HG03196 (cell line): ENCODE data around the gene ZNF124.
"Not testable (repeated sequence)": the region's sequence is repeated elsewhere in the genome, so short reads cannot be mapped to it uniquely, and the experiment has no call there.

Experiments used
- ATAC-seq: cut with Tn5 transposase; IDR thresholded peaks from one replicate; pipeline ENCODE4 v1.9.1; 2021; ENCODE audit not compliant: unreplicated experiment

Gene ZNF124

DNA sequence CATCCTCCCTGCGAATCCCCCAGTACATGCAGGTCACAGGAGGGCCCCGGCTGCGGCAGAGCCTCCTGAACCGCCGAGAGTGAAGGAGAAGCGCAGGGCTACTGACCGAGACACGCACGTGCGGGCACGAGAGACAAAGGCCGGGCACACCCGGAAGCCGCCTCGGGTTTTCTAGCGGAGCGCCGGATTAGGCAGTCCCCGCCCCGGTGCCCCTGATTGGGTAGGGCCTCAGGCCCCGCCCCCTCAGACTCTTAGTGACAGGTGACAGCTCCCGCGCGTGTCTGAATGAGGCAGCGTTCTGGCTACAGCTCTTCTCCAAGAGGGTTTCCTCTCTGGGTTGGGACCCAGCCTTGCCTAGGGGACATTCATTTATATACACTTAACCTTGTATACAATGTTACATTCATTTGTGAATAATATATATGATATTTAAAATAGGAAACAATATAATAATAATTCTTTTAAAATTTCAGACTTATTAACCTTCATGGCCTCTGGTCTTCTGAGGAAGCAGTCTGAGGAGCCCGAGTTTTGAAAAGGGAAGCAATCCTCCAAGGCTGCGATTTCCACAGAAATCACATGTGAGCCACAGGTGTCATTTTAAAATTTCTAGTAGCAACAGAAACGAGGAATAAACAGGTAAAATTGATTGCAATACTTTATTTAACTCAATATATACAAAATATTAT, at the start of gene ZNF124:
TSS of gene ZNF124 (minus strand) at position 146 of the 689 bp plus-strand sequence. CDS start at position 3, 143 bp downstream.
- peak; percentile 98 for ATAC-seq

GRCh38 chr1:247220280-247220679, 48.5 kb upstream of the ZNF124 start:
- ATAC-seq, result not testable (repeated sequence)

- ATAC-seq, result no peak
Observed at GRCh38 chr1:247218121-247218651, 46.4 kb upstream of the ZNF124 start.

GRCh38 chr1:247216261-247216660, 44.4 kb upstream of the ZNF124 start:
- no peak for ATAC-seq

- ATAC-seq, result no peak
Observed at GRCh38 chr1:247212627-247213617, 41.1 kb upstream of the ZNF124 start.

DNA sequence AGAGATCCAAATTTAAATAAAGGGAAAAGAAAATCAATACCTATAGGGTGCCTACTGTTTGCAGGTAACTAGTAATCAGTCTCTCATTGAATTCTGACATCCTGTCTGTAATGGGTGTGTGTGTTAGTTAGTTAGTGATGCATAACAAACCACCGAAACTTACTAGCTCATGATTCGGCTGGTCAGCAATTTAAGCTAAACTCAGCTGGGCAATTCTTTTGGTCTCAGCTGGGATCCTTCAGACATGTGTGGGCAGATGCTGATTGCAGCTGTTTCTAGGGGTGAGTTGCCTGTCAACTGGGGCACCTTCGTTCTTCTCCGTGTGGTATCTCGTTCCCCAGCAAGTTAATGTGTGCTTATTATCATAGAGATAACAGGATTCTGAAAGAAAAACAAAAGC, 40.2 kb upstream of the ZNF124 start:
- peak; percentile 74 for ATAC-seq

DNA sequence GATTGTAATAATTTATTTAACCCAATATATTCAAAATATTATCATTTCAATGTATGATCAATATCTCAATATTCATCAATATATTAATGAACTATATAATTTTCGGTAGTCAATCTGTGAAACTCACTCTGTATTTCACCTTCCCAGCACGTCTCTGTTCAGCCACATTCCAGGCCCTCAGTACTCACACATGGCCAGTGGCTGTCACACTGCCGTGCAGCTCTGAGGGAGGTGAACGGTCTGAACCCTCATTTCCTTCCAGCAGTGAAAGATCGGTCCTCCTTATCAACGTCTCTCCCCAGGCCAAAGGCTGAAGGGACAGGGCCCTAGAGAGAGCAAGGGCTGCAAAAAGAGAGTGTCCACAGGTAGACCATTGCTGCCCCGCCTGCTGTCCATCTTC, 39.5 kb upstream of the ZNF124 start:
- no peak for ATAC-seq

GRCh38 chr1:247210376-247211117, 38.7 kb upstream of the ZNF124 start:
- peak; percentile 89 for ATAC-seq

GRCh38 chr1:247210062-247210375, 38.2 kb upstream of the ZNF124 start:
- no peak for ATAC-seq

GRCh38 chr1:247209396-247209795, 37.6 kb upstream of the ZNF124 start:
- ATAC-seq, result no peak

DNA sequence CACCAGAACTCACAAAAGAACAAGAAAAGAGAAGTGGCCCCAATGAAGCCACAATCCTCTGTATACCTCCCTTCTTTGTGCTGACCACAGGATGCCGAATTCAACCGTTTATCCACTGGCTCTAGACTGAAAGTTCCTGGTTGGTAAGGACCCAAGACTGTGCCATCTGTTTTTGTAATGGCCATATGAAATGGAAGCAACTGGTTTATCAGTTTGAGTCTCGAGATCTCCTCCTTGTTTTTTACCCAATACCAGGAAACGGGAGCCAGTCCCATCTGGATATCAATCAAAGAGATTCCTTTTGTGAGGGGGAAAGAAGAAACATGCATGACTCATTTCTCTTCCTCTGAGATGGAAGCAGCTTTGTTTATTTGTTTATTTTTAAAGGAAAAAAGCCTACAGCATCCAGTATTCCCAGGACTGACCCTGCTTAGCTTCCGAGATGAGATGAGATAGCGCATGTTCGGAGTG, 32.4 kb upstream of the ZNF124 start:
- no peak for ATAC-seq

DNA sequence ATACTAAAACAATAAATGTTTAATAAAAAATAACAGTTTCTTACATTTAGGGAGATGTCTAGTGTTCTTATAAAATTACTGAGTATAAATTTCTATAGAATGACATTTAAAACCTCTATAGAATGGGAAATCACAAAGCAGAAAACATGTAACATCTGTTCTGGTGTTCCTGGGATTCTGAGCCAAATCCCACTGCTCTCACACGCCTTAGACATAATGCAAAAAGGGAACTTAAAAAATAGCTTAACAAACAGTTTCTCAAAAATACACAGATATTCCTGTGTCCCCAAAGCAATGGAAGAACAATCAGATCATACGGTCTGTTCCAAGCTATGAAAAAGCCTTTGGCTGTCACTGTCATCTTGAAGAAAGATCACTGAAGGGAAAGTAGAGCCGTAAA, 27.0 kb upstream of the ZNF124 start:
- no peak for ATAC-seq

- no peak for ATAC-seq
Observed at GRCh38 chr1:247193958-247194357, 22.1 kb upstream of the ZNF124 start.

- ATAC-seq, result no peak
Observed at GRCh38 chr1:247189981-247190798, 18.4 kb upstream of the ZNF124 start.

DNA sequence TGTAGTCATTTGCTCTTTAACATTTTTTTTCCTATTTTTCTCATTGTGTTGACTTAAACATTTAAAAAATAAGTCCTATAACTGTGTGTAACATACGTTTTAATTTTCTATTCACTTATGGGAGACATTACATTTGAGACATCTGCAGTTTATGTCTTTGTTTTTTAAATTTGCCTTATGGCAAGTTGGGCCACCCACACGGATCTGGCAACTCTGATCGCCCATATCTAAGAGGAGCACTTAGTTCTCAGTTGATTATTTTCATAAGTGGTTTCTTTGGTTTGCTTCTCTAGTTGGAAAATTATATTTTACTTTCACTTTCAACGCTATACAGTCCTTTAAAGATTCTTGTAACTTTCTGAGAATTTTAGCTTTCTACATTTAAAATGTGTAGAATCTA, 13.8 kb upstream of the ZNF124 start:
- ATAC-seq, result no peak

DNA sequence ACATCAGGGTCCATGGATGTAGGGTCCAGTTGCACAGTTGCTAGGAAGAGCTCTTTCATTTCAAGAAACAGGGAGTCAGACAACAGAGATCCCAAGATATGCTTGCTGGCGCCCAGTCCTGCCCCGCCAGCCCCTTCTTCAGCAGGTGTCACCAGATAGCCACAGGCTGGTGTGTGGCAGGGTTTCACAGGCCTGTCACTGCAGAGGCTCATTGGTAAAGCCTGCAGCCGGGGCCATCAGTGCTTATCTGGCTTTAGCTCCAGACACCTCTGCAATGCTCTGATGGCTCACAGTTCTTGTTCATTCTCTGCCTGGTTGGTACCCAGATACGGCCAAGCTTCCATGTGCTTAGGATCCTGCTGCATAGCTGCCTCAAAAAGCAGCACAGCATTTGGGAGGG, 12.4 kb upstream of the ZNF124 start:
- no peak for ATAC-seq

GRCh38 chr1:247182994-247183393, 11.2 kb upstream of the ZNF124 start:
- no peak for ATAC-seq

- no peak for ATAC-seq
Observed at GRCh38 chr1:247180581-247180980, 8.8 kb upstream of the ZNF124 start.

- ATAC-seq, result no peak
Observed at GRCh38 chr1:247177755-247178154, 5.9 kb upstream of the ZNF124 start.

- ATAC-seq, result no peak
Observed at GRCh38 chr1:247175458-247175857, 3.6 kb upstream of the ZNF124 start.
